Measurements from ENCODE around the gene SNX1. TPM values are rescaled to one million over a fixed set of nuclear protein-coding genes. Genes with fewer than 3 reads are reported as not detected.

Gene SNX1
- total and polyA plus RNA-seq, 2 donors (not counting 3 experiments of a cell fraction or from before 2014, with no cell fraction given) = 56.0 to 113 TPM

- Histone ChIP-seq H3K4me3 (replicated peaks in 1 of 3; ENCODE audit: insufficient read depth in 1 of 3, low read depth in 1 of 3, low read length in 3 of 3) (no peak overlapping the region), H3K27me3 (ENCODE audit: control insufficient read depth in 2 of 2, insufficient read depth in 2 of 2, low read length in 2 of 2) (no peaks in the 10 kb centered on the region), H3K4me1 (ENCODE audit: control insufficient read depth, extremely low read depth, insufficient read depth, low read length) (no peaks in the 10 kb centered on the region), H3K79me2 (ENCODE audit: control insufficient read depth, insufficient read depth, low read length) (no peaks in the 10 kb centered on the region), H3K27ac (ENCODE audit: insufficient read depth, low read depth, low read length) (no peak overlapping the region), H3K9ac (replicated peaks; ENCODE audit: extremely low read depth, insufficient read depth, low read length) (no peak overlapping the region), H3K4me2 (ENCODE audit: insufficient read depth, low read length) (no peak overlapping the region), H2AFZ (ENCODE audit: low read depth, low read length) (no peak overlapping the region), H3K36me3 (ENCODE audit: control insufficient read depth in 2 of 2, extremely low read depth in 1 of 2, insufficient read depth in 2 of 2, low read length in 2 of 2) (peaks cover 18 to 47% of the 10 kb centered on the region in 2 experiments), H3K9me3 (replicated peaks; ENCODE audit: control insufficient read depth, insufficient read depth, low read length) (no peaks in the 10 kb centered on the region), H3K9me1 (replicated peaks; ENCODE audit: control insufficient read depth, extremely low read depth, insufficient read depth, low read length) (no peaks in the 10 kb centered on the region), H4K20me1 (replicated peaks; ENCODE audit: control insufficient read depth, extremely low read depth, insufficient read depth, low read length) (no peaks in the 10 kb centered on the region)
- intact Hi-C loops (cut with micrococcal nuclease) = no loop called here
- DNase-seq (ENCODE audit: low read depth, low spot score) (no peak), FAIRE-seq (no peak)
- dilution Hi-C loops (cut with MboI; ENCODE audit: extremely low pct_ligation_motif_present, low sequenced_read_pairs) = no loop called here
- POLR2A ChIA-PET = no interaction called here
- CTCF ChIA-PET = interaction anchor here (1.2 kb wide), 1 partner anchor 10 kb away, joined by 3 read pairs; no protein-coding TSS in a partner anchor
- BruUV-seq (replicated peaks) = no TSS peak
- no peak for TF ChIP-seq JUN (IDR thresholded peaks at IDR 0.05; ENCODE audit: borderline replicate concordance, insufficient read depth, insufficient read length, low read depth)
- no peak for TF ChIP-seq CTCF (IDR thresholded peaks at IDR 0.05; ENCODE audit: extremely low read depth in 1 of 2, insufficient read depth in 1 of 2, low read depth in 1 of 2, low read length in 2 of 2)
These were observed 31.9 kb downstream of the SNX1 start for GRCh38 chr15:64127521-64128270.

GRCh38 chr15:64130159-64130558 lies 34.4 kb downstream of the SNX1 start:
- Histone ChIP-seq H3K27me3 (ENCODE audit: control insufficient read depth in 2 of 2, insufficient read depth in 2 of 2, low read length in 2 of 2) (no peaks in the 10 kb centered on the region), H3K79me2 (ENCODE audit: control insufficient read depth, insufficient read depth, low read length) (no peaks in the 10 kb centered on the region), H2AFZ (ENCODE audit: low read depth, low read length) (no peak overlapping the region), H3K36me3 (ENCODE audit: control insufficient read depth in 2 of 2, extremely low read depth in 1 of 2, insufficient read depth in 2 of 2, low read length in 2 of 2) (peaks cover 11 to 60% of the 10 kb centered on the region in 2 experiments), H3K27ac (ENCODE audit: insufficient read depth, low read depth, low read length) (no peak overlapping the region), H4K20me1 (replicated peaks; ENCODE audit: control insufficient read depth, extremely low read depth, insufficient read depth, low read length) (no peaks in the 10 kb centered on the region), H3K9me1 (replicated peaks; ENCODE audit: control insufficient read depth, extremely low read depth, insufficient read depth, low read length) (no peaks in the 10 kb centered on the region), H3K4me1 (ENCODE audit: control insufficient read depth, extremely low read depth, insufficient read depth, low read length) (no peaks in the 10 kb centered on the region), H3K9me3 (replicated peaks; ENCODE audit: control insufficient read depth, insufficient read depth, low read length) (no peaks in the 10 kb centered on the region), H3K4me2 (ENCODE audit: insufficient read depth, low read length) (no peak overlapping the region), H3K4me3 (replicated peaks in 1 of 3; ENCODE audit: insufficient read depth in 1 of 3, low read depth in 1 of 3, low read length in 3 of 3) (no peak overlapping the region), H3K9ac (replicated peaks; ENCODE audit: extremely low read depth, insufficient read depth, low read length) (no peak overlapping the region)
- FAIRE-seq (no peak), DNase-seq (ENCODE audit: low read depth, low spot score) (no peak)
- ChIA-PET POLR2A (no interaction called here), CTCF (interaction anchor here (1.1 to 1.9 kb wide), 3 partner anchors 7 to 23 kb away, joined by 3 to 6 read pairs (median 5); no protein-coding TSS in a partner anchor)
- intact Hi-C loops (cut with micrococcal nuclease) = no loop called here
- no TSS peak for BruUV-seq (replicated peaks)
- dilution Hi-C loops (cut with MboI; ENCODE audit: extremely low pct_ligation_motif_present, low sequenced_read_pairs) = no loop called here
- TF ChIP-seq MYC (IDR thresholded peaks at IDR 0.05; ENCODE audit: low read depth, low read length) (no peak), EZH2 (IDR thresholded peaks at IDR 0.05; ENCODE audit: borderline replicate concordance, low read depth, low read length, severe bottlenecking) (no peak)

All from endothelial cell of umbilical vein (primary cell).